DND-41 (cell line): Measurements from ENCODE around the gene RGS1.

Experiments used
- EZH2 ChIP-seq: IDR thresholded peaks from 3 replicates; pipeline ENCODE4 v1.6.1; 2012; ENCODE audit warnings: borderline replicate concordance, low read depth, mild to moderate bottlenecking, moderate library complexity, low read length, inconsistent platforms; ENCODE audit not compliant: severe bottlenecking
- TF ChIP-seq, protein P1 (sequence below): IDR thresholded peaks from 2 replicates; pipeline ENCODE4 v1.5.1; 2012; ENCODE audit warnings: borderline replicate concordance, low read length, moderate library complexity, mild to moderate bottlenecking; ENCODE audit not compliant: poor library complexity, severe bottlenecking; ENCODE audit errors: extremely low read depth

DNA sequence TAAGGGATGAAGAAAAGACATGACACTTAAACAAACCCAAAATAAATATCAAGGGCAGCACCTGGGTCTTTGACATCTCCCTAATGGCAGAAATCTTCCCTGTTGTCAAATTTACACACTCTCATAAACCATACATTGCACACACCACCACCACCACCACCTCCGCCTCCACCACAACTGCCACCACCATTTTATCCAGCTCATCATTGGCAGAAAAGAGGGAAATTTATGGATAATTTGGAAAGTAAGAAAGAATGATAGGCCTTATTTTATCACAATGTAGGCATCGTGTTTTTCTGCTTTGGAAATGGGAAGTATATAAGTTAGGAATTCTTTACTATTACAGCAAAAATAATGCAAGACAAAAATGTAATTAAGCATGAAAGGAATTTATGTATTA, 33.1 kb downstream of the RGS1 start:
- TF ChIP-seq, protein P1, sequence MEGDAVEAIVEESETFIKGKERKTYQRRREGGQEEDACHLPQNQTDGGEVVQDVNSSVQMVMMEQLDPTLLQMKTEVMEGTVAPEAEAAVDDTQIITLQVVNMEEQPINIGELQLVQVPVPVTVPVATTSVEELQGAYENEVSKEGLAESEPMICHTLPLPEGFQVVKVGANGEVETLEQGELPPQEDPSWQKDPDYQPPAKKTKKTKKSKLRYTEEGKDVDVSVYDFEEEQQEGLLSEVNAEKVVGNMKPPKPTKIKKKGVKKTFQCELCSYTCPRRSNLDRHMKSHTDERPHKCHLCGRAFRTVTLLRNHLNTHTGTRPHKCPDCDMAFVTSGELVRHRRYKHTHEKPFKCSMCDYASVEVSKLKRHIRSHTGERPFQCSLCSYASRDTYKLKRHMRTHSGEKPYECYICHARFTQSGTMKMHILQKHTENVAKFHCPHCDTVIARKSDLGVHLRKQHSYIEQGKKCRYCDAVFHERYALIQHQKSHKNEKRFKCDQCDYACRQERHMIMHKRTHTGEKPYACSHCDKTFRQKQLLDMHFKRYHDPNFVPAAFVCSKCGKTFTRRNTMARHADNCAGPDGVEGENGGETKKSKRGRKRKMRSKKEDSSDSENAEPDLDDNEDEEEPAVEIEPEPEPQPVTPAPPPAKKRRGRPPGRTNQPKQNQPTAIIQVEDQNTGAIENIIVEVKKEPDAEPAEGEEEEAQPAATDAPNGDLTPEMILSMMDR = no peak
- TF ChIP-seq EZH2 = no peak
